ENCODE measurements around the gene TOX2. TPM values are rescaled to one million over a fixed set of nuclear protein-coding genes. Genes with fewer than 3 reads are reported as not detected.

TOX2 gene
- total and polyA plus RNA-seq, 2 of the 8 experiments (the other 6 are each of a cell fraction or from before 2014, with no cell fraction given) = 1.8 to 3.4 TPM

DNA sequence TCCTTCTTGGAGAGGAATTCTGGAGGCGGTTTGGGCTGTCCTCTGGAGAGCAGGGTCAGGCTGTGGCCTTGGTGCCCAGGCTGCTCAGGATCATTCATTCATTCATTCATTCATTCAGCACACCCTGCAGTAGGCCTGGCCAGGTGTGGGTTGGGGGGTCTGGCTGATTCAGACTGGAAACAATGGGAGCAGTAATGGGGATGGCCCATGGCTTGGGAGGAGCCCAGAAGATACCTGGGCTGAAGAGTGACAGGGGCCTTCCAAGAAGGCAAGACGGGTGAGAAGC is 31.5 kb downstream of the TOX2 start (continued):
- TF ChIP-seq SUZ12 (IDR thresholded peaks at IDR 0.05; ENCODE audit: low read length) = no peak
- no peak for TF ChIP-seq TAF7 (optimal IDR thresholded peaks at IDR 0.05; ENCODE audit: borderline replicate concordance, low read depth, low read length)
- no peak for TF ChIP-seq RFX5 (IDR thresholded peaks at IDR 0.05; ENCODE audit: borderline replicate concordance, low read depth, low read length)

All from H1 (cell line).